GM12891 (cell line): Measurements from ENCODE around the gene BANF2.

Experiments used
- POLR2A ChIP-seq: IDR thresholded peaks from 2 replicates; pipeline ENCODE4 v1.6.1; 2011; ENCODE audit warnings: low read depth, low read length, control low read depth
- POLR2AphosphoS5 ChIP-seq: IDR thresholded peaks from 2 replicates; pipeline ENCODE4 v1.6.1; 2011; ENCODE audit warnings: low read depth, low read length, control low read depth
- POU2F2 ChIP-seq: IDR thresholded peaks from 2 replicates; pipeline ENCODE4 v1.6.1; 2011; ENCODE audit warnings: low read depth, mild to moderate bottlenecking, control low read depth, low read length, moderate library complexity
- SPI1 ChIP-seq: IDR thresholded peaks from 2 replicates; pipeline ENCODE4 v1.6.1; 2011; ENCODE audit warnings: low read depth, low read length, control low read depth
- TAF1 ChIP-seq: IDR thresholded peaks from 2 replicates; pipeline ENCODE4 v1.6.1; 2011; ENCODE audit warnings: low read depth, low read length, control low read depth

- no peak for TF ChIP-seq POLR2A
- no peak for TF ChIP-seq SPI1
- no peak for TF ChIP-seq POLR2AphosphoS5
- no peak for TF ChIP-seq TAF1
- TF ChIP-seq POU2F2: no peak
Observed at GRCh38 chr20:17661121-17661744, 38.5 kb upstream of the BANF2 start.
